T1000 (cell line): ENCODE data around the gene C2.
"Not testable (repeated sequence)": the region's sequence is repeated elsewhere in the genome, so short reads cannot be mapped to it uniquely, and the experiment has no call there.

Source experiments
- DNase-seq: peaks from one replicate; lab custom pipeline; 2025; ENCODE audit warnings: mixed read lengths; lab: John Stamatoyannopoulos, UW

Gene C2

GRCh38 chr6:31927863-31928671 lies 550 bp downstream of the C2 start:
- DNase-seq = no peak

DNA sequence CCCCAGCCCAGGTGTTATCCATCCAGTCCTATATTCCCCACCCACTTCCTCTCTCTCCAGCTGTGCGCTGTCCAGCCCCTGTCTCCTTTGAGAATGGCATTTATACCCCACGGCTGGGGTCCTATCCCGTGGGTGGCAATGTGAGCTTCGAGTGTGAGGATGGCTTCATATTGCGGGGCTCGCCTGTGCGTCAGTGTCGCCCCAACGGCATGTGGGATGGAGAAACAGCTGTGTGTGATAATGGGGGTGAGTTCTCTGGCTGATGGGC lies 1.1 kb downstream of the C2 start:
- DNase-seq = no peak

GRCh38 chr6:31930962-31931361 lies 3.4 kb downstream of the C2 start:
- DNase-seq = no peak

- DNase-seq = not testable (repeated sequence)
These were observed 4.6 kb downstream of the C2 start for GRCh38 chr6:31932137-31932536.

- DNase-seq = no peak
These were observed 6.0 kb downstream of the C2 start for GRCh38 chr6:31933537-31933936.

DNA sequence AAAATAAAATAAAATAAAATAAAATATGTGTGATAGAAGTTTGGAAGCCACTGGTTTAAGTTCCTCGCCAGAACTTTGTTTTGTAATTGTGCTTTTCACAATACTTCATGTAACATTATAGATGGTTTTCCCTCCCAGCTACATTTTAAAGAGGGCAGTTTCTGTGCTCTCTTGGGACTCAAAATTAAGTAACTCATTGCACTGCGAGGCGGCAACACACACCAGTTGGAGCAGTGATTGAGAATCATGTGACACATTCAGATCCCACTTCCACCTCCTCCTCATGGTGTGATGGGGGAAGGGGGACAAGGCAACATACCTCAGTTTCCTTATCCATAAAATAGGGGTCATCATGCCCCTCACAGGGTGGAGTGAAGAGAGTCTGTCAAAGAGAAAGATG lies 7.5 kb downstream of the C2 start:
- no peak for DNase-seq

- DNase-seq = no peak
These were observed 8.3 kb downstream of the C2 start for GRCh38 chr6:31935823-31936222.

- no peak for DNase-seq
These were observed 12.7 kb downstream of the C2 start for GRCh38 chr6:31940256-31940664.

GRCh38 chr6:31943742-31944141 lies 16.2 kb downstream of the C2 start:
- no peak for DNase-seq

- DNase-seq = no peak
These were observed 17.6 kb downstream of the C2 start for GRCh38 chr6:31945154-31945506.

GRCh38 chr6:31945507-31946369 lies 18.2 kb downstream of the C2 start, which contains the start of gene CFB:
Gene CFB (plus strand): TSS chr6:31946095. CDS start chr6:31946222, 127 bp downstream.
- DNase-seq = peak; percentile 20

GRCh38 chr6:31946370-31946885 lies 18.9 kb downstream of the C2 start:
- no peak for DNase-seq

DNA sequence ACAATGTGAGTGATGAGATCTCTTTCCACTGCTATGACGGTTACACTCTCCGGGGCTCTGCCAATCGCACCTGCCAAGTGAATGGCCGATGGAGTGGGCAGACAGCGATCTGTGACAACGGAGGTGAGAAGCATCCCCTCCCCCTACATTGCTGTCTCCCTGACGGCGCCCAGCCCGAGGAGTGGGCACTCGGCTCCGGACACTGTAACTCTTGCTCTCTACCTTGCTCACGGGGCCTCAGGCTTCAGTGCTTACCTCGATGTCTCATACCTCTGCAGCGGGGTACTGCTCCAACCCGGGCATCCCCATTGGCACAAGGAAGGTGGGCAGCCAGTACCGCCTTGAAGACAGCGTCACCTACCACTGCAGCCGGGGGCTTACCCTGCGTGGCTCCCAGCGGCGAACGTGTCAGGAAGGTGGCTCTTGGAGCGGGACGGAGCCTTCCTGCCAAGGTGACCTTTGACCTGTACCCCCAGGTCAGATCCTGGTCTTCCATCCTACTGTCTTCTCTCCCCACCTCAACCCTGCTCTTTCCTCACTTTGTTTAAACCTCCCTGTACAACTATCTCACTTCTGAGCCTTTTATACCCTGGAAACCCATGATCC lies 19.7 kb downstream of the C2 start:
- DNase-seq = no peak

GRCh38 chr6:31947864-31948263 lies 20.3 kb downstream of the C2 start:
- no peak for DNase-seq

- no peak for DNase-seq
These were observed 20.8 kb downstream of the C2 start for GRCh38 chr6:31948306-31948705.

- DNase-seq = peak; percentile 68
These were observed 21.4 kb downstream of the C2 start for GRCh38 chr6:31948753-31949413.

- no peak for DNase-seq
These were observed 22.5 kb downstream of the C2 start for GRCh38 chr6:31949926-31950548.

- no peak for DNase-seq
These were observed 24.8 kb downstream of the C2 start for GRCh38 chr6:31952140-31952805.

- DNase-seq = no peak
These were observed 25.4 kb downstream of the C2 start for GRCh38 chr6:31952890-31953289.

DNA sequence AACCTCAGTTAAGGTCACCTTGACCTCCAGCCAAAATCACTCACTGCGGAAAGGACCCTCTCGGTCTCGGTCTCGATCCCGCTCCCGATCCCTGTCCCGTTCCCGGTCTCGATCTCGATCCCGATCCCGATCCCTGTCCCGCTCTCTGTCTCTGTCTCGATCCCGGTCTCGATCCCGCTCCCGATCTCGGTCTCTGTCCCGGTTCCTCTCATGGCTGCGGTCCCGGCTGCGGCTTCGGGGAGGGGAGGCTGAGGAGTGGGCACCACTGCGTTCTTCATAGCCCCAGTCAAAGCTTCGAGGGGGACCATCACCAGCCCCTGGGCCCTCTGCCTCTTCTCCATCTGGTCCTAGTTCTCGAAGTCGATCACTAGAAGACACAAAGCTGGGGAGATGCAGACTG lies 27.0 kb downstream of the C2 start:
- DNase-seq = no peak

DNA sequence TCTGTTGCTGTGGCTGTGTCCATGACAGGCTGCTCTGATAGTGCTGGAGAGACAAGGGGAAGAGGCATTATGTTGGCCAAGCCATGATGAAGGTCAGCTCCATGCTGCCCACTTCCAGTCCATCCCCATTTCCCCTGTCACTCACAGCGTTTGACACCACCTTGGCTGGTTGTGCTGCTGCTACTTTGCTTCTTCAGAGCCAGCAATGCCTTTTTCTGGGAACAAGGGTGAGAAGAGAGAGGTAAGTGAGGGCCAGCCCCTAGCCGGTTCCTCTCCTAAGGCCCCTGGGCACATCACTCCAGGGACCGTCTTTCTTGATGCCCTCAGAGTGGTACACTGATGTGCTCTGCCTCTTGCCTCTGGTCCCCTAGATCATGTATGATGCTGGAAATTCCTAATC lies 29.3 kb downstream of the C2 start:
- DNase-seq = no peak
